ENCODE results near the gene C2orf15.
A peak's percentile ranks its signal among the peaks of the same experiment; 100 is the strongest.
"Not testable (repeated sequence)": the region's sequence is repeated elsewhere in the genome, so short reads cannot be mapped to it uniquely, and the experiment has no call there.

C2orf15 gene

GRCh38 chr2:99166218-99166617, 24.7 kb downstream of the C2orf15 start:
- DNase-seq (ENCODE audit: low spot score) = no peak

GRCh38 chr2:99169534-99169933, 28.0 kb downstream of the C2orf15 start:
- no peak for DNase-seq (ENCODE audit: low spot score)

GRCh38 chr2:99171377-99172140, 30.1 kb downstream of the C2orf15 start:
- no peak for DNase-seq (ENCODE audit: low spot score)

GRCh38 chr2:99180755-99181623, 39.5 kb downstream of the C2orf15 start, which contains the start of the genes MITD1 and MRPL30:
MITD1 (minus strand) TSS chr2:99181058; CDS start chr2:99180981, 77 bp downstream.
MRPL30 (plus strand) TSS chr2:99181184; CDS start chr2:99186204, 5,020 bp downstream.
- peak; percentile 94 for DNase-seq (ENCODE audit: low spot score)

GRCh38 chr2:99181624-99182000, 40.1 kb downstream of the C2orf15 start:
- DNase-seq (ENCODE audit: low spot score) = no peak

GRCh38 chr2:99183025-99183424, 41.5 kb downstream of the C2orf15 start:
- no peak for DNase-seq (ENCODE audit: low spot score)

- no peak for DNase-seq (ENCODE audit: low spot score)
Measured at GRCh38 chr2:99184811-99185210, 43.3 kb downstream of the C2orf15 start.

- DNase-seq (ENCODE audit: low spot score) = no peak
Measured at GRCh38 chr2:99187011-99187410, 45.5 kb downstream of the C2orf15 start.

- no peak for DNase-seq (ENCODE audit: low spot score)
Measured at GRCh38 chr2:99188357-99188756, 46.9 kb downstream of the C2orf15 start.

GRCh38 chr2:99190548-99190947, 49.0 kb downstream of the C2orf15 start:
- DNase-seq (ENCODE audit: low spot score) = no peak

- not testable (repeated sequence) for DNase-seq (ENCODE audit: low spot score)
Measured at GRCh38 chr2:99192364-99192763, 50.9 kb downstream of the C2orf15 start.

- DNase-seq (ENCODE audit: low spot score) = no peak
Measured at GRCh38 chr2:99198103-99198841, 56.8 kb downstream of the C2orf15 start.

- DNase-seq (ENCODE audit: low spot score) = no peak
Measured at GRCh38 chr2:99200076-99200800, 58.7 kb downstream of the C2orf15 start.

All from left forelimb (tissue), 1 donor.